Stimulated activated CD4-positive, alpha-beta T cell treated with anti-CD3 and anti-CD28 coated beads, TNF-alpha, amount 100 ng/mL, for 48 hours (primary cell): ENCODE data around the gene CIT.
"Not testable (repeated sequence)": the region's sequence is repeated elsewhere in the genome, so short reads cannot be mapped to it uniquely, and the experiment has no call there.

ENCODE experiments used
- DNase-seq, 3 donors: peaks; one replicate each; pipeline ENCODE4 v3.0.0-alpha.2; 2020; ENCODE audit warnings: low read depth in 3 of 3

CIT gene

GRCh38 chr12:119742700-119743099 is 134.4 kb downstream of the CIT start:
- DNase-seq: no peak

- no peak for DNase-seq
These were observed 136.3 kb downstream of the CIT start for GRCh38 chr12:119740830-119741229.

- no peak for DNase-seq
These were observed 142.0 kb downstream of the CIT start for GRCh38 chr12:119735079-119735478.

GRCh38 chr12:119730381-119730780 is 146.7 kb downstream of the CIT start:
- DNase-seq: no peak

GRCh38 chr12:119729871-119730270 is 147.2 kb downstream of the CIT start:
- DNase-seq: no peak

- no peak for DNase-seq
These were observed 148.7 kb downstream of the CIT start for GRCh38 chr12:119728444-119728745.

- DNase-seq: no peak
These were observed 149.3 kb downstream of the CIT start for GRCh38 chr12:119727600-119728443.

GRCh38 chr12:119725523-119725922 is 151.6 kb downstream of the CIT start:
- DNase-seq: no peak

- DNase-seq: no peak
These were observed 155.8 kb downstream of the CIT start for GRCh38 chr12:119721306-119721705.

- no peak for DNase-seq
These were observed 156.8 kb downstream of the CIT start for GRCh38 chr12:119720349-119720748.

- no peak for DNase-seq
These were observed 159.0 kb downstream of the CIT start for GRCh38 chr12:119718141-119718540.

- DNase-seq: no peak
These were observed 161.9 kb downstream of the CIT start for GRCh38 chr12:119715268-119715620.

- DNase-seq: no peak
These were observed 162.4 kb downstream of the CIT start for GRCh38 chr12:119714614-119715267.

GRCh38 chr12:119713551-119714031 is 163.5 kb downstream of the CIT start:
- no peak for DNase-seq

- DNase-seq: no peak
These were observed 164.4 kb downstream of the CIT start for GRCh38 chr12:119712721-119713120.

GRCh38 chr12:119711693-119712092 is 165.4 kb downstream of the CIT start:
- no peak for DNase-seq

GRCh38 chr12:119710965-119711551 is 166.1 kb downstream of the CIT start:
- no peak for DNase-seq

- no peak for DNase-seq
These were observed 166.7 kb downstream of the CIT start for GRCh38 chr12:119710374-119710964.

GRCh38 chr12:119706427-119706826 is 170.7 kb downstream of the CIT start:
- DNase-seq: not testable (repeated sequence)

- no peak for DNase-seq
These were observed 171.9 kb downstream of the CIT start for GRCh38 chr12:119705182-119705581.

GRCh38 chr12:119704065-119704747 is 172.9 kb downstream of the CIT start:
- no peak for DNase-seq

GRCh38 chr12:119700078-119700477 is 177.0 kb downstream of the CIT start:
- no peak for DNase-seq
